ENCODE data around the gene RPL14. TPM values are rescaled to one million over a fixed set of nuclear protein-coding genes. Genes with fewer than 3 reads are reported as not detected.

Gene RPL14
- total RNA-seq, result 1,000 to 10,000 TPM; 1,755 to 2,066 TPM

DNA sequence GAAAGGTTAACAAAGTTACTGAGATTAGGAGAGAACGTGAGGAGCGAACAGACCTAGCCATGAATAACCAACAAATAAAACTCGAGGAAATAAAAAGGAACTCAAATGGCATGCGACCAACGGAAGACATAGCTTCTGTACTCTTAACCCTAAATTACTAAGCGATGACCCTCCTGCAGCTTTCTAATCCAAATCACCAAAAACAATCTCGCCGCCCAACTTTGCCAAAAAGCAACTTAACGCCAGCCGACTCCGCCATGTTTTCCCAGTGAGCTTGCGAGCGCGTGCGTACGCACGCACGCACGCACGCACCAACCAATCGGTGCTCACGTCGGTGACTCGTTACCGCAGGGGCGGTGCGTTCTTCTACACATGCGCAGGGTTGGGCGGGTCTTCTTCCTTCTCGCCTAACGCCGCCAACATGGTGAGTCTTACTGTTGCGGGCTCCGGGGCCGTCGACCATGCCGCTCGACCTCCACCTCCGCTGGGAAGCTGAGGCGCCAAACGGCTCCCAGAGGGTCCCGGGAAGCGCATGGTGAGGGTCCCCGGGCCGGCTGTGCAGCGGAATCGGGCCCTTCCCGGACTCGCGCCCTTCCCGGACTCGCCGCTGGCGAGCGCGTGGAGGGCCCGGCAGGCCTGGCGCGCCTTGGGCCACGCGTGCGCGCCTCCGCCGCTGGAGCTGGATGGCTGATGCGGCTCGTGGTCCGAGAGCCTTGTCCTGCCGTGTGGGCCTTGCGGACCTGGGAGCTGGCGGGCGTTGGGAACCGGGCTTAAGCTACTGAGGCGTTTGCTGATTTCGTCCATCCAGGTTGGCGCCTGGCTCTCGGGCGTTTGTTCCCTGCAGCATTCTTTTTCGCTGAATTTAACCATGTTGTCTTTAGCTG, at the start of gene RPL14:
Gene RPL14, plus strand, starts transcription at position 400 of the 884 bp plus-strand sequence. Its CDS starts 133 bp downstream, at position 533.
- Mint-ChIP-seq H3K9me3 (ENCODE audit: low read depth) (no peaks in the 10 kb centered on the region), H3K27ac (peak within 1 kb of the TSS; percentile 88), H3K27me3 (no peaks in the 10 kb centered on the region), H3K4me1 (peaks cover 69% of the 10 kb centered on the region), H3K36me3 (peaks cover 41% of the 10 kb centered on the region), H3K4me3 (peak within 1 kb of the TSS; percentile 93)
- CTCF ChIA-PET, result interaction anchor here (0.8 to 1.9 kb wide), 4 partner anchors 20 to 254 kb away, joined by 3 to 10 read pairs (median 4); partner anchors contain the start of gene ZNF619
- peak; percentile 72 for ATAC-seq
- peak; percentile 97 for DNase-seq

DNA sequence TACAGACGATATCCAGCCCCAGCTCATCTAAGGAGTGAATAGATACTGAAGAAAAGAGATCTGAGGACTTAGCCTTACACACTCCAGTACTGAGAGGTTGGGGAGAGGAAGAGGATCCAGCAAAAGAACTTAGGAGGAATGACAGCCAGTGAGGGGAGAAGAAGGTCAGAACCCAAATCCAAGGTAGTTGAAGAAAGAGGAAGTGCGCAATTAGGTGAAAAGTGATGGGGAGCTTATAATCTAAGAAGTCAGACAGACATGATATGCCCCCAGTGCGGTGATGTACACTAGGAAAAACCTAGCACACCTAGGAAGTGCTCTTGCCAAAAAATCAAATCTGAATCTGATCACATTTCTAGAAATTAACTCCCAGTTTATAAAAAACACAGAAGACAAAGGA, 49.5 kb upstream of the RPL14 start:
- H3K4me3 Mint-ChIP-seq, result no peak overlapping the region
- no peak for ATAC-seq
- H3K27ac Mint-ChIP-seq, result no peak overlapping the region
- H3K36me3 Mint-ChIP-seq, result no peaks in the 10 kb centered on the region
- CTCF ChIA-PET, result no interaction called here
- DNase-seq, result no peak
- H3K9me3 Mint-ChIP-seq (ENCODE audit: low read depth), result no peaks in the 10 kb centered on the region
- no peaks in the 10 kb centered on the region for H3K27me3 Mint-ChIP-seq
- no peaks in the 10 kb centered on the region for H3K4me1 Mint-ChIP-seq

DNA sequence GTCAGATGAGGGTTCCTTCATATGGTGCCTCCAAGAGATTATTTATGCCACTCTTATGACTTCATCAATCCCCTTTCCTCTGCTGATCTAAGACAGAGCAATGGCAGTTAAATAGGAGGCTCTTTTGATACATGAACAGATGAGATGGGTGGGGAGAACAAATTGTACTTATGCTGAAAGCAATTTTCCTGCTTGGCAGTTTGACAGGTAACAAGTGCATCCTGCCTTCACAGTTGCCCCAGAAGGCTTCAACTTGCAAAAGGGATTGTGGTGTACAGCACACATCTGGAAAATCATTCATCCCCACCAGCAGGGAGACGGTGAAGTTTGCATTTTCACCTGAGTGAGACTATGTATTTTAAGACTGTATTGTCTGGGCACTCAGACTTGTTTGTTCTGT, 42.9 kb upstream of the RPL14 start:
- Mint-ChIP-seq H3K4me1 (no peaks in the 10 kb centered on the region), H3K27ac (no peak overlapping the region), H3K36me3 (no peaks in the 10 kb centered on the region), H3K4me3 (no peak overlapping the region), H3K9me3 (ENCODE audit: low read depth) (no peaks in the 10 kb centered on the region), H3K27me3 (peaks cover 3% of the 10 kb centered on the region)
- DNase-seq (no peak), ATAC-seq (no peak)
- CTCF ChIA-PET, result no interaction called here

DNA sequence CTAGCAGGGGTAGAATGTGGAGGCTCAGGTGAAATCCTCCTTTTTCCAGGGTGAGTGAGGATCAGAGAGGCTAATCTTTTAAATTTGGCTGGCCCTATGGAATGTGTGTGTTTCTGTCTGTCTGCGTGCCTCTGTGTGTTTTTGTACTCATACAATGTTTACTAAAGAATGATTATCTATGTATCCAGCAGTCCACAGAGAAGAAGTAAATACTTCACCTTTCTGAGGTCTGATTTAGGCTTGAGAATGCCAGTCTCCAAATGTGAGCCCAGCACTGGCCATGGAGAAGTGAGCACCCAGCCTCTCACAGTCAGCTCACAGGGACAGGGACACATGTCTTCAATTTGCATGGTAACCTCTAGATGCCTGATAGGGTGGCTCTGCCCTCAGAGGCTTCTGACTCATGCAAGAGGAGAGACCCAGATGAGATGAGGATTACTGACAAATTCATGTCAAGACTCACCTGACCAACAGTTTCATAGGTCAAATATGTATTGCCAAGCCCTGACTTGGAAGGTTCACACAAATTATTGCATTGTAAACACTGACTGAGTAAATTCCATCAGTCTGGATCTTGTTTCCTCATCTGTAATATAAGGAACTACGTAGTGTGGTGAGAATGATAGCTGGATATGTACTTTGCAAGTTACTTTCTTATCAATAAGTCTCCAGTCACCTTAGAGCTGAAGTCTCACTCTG, 39.1 kb upstream of the RPL14 start:
- Mint-ChIP-seq H3K36me3 (no peaks in the 10 kb centered on the region), H3K9me3 (ENCODE audit: low read depth) (no peaks in the 10 kb centered on the region), H3K4me1 (no peaks in the 10 kb centered on the region), H3K27me3 (peaks cover 3% of the 10 kb centered on the region), H3K4me3 (no peak overlapping the region), H3K27ac (no peak overlapping the region)
- ATAC-seq (no peak), DNase-seq (no peak)
- CTCF ChIA-PET, result no interaction called here

DNA sequence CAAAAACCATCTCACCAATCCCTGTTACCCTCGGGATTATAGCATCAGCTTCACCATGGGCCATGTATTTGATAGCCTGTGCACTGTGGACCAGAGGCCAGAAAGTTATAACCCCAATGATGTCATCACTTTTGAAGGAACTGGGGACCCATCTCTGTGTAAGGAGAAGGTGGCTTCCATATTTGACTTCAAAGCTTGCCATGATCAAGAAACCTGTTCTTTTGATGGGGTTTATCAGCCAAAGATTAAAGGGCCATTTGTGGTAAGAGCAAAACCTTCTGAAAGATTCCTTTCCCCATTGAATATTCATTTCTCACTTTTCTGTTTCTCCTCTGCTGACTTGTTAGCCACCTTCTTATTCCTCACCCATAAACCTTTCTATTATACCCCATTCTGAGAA, 34.3 kb upstream of the RPL14 start:
- CTCF ChIA-PET, result no interaction called here
- no peak for ATAC-seq
- H3K4me1 Mint-ChIP-seq, result no peaks in the 10 kb centered on the region
- H3K4me3 Mint-ChIP-seq, result no peak overlapping the region
- no peaks in the 10 kb centered on the region for H3K36me3 Mint-ChIP-seq
- no peak overlapping the region for H3K27ac Mint-ChIP-seq
- no peaks in the 10 kb centered on the region for H3K27me3 Mint-ChIP-seq
- no peaks in the 10 kb centered on the region for H3K9me3 Mint-ChIP-seq (ENCODE audit: low read depth)
- no peak for DNase-seq

DNA sequence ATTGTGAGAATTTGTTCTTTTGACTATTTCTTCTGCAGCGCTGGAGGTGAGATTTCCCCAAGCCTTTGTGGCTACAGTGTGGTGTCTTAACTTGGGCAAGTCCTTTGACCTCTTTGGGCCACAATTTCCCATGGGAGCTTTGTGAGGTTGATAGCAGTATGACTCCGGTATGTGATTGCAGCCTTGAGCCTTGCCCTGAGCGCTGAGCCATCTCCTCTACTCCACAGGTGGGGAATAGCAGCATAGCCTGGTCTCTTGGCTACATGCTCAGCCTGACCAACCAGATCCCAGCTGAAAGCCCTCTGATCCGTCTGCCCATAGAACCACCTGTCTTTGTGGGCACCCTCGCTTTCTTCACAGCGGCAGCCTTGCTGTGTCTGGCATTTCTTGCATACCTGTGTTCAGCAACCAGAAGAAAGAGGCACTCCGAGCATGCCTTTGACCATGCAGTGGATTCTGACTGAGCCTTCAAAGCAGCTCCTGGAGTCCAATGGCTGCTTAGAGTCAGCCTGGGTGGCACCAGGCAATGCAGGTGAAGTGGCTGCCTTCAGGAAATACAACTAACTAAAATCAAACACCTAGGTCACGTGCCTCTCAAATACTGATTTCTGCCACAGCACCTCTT, 30.0 kb upstream of the RPL14 start:
- Mint-ChIP-seq H3K27me3 (no peaks in the 10 kb centered on the region), H3K27ac (no peak overlapping the region)
- no peak for DNase-seq

DNA sequence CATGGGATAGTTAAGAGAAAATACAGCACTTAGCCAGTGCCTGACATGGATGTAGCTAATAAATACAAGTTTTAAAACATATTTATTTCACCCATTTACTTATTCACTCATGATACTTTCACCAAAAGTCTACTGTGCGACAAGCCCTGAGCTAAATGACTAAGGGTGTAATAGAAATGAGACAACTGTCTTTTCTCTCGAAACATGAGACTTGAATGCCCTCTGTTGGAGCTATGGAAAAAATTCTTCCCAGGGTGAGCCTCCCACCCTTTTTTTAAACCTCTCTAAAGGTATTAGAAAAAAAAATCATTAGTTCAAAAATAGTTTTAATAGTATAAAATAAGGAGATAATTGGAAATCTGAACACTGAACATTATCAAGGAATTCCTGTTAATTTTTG, 24.3 kb upstream of the RPL14 start:
- DNase-seq (no peak), ATAC-seq (no peak)
- Mint-ChIP-seq H3K4me3 (no peak overlapping the region), H3K36me3 (no peaks in the 10 kb centered on the region), H3K27ac (no peak overlapping the region), H3K27me3 (no peaks in the 10 kb centered on the region), H3K9me3 (ENCODE audit: low read depth) (no peaks in the 10 kb centered on the region), H3K4me1 (no peaks in the 10 kb centered on the region)
- CTCF ChIA-PET, result no interaction called here

More for the DNA sequence above, 30.0 kb upstream of the RPL14 start:
- no peaks in the 10 kb centered on the region for H3K36me3 Mint-ChIP-seq
- H3K4me1 Mint-ChIP-seq, result no peaks in the 10 kb centered on the region
- H3K4me3 Mint-ChIP-seq, result no peak overlapping the region
- H3K9me3 Mint-ChIP-seq (ENCODE audit: low read depth), result no peaks in the 10 kb centered on the region
- no peak for ATAC-seq
- CTCF ChIA-PET, result no interaction called here

DNA sequence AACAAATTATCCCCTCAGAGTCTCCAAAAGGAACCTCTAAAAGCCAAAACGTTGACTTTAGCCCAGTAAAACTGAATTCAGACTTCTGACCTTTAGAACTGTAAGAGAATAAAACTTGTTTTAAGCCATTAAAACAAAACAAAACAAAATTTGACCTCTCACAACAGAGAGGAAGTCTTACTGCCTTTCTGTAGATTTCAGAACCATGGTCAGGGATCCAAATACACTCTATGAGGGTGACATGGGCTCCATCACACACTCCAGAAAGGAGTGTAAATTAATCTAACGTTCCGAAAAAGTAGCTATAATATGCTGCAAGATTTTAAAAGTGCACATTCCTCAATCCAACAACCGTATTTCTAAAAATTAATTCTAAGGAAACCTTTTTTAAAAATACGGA, 19.2 kb upstream of the RPL14 start:
- no peak overlapping the region for H3K4me3 Mint-ChIP-seq
- no peaks in the 10 kb centered on the region for H3K27me3 Mint-ChIP-seq
- DNase-seq, result no peak
- no peak overlapping the region for H3K27ac Mint-ChIP-seq
- H3K36me3 Mint-ChIP-seq, result peaks cover 4% of the 10 kb centered on the region
- no peaks in the 10 kb centered on the region for H3K4me1 Mint-ChIP-seq
- no peak for ATAC-seq
- no peaks in the 10 kb centered on the region for H3K9me3 Mint-ChIP-seq (ENCODE audit: low read depth)
- CTCF ChIA-PET, result no interaction called here

DNA sequence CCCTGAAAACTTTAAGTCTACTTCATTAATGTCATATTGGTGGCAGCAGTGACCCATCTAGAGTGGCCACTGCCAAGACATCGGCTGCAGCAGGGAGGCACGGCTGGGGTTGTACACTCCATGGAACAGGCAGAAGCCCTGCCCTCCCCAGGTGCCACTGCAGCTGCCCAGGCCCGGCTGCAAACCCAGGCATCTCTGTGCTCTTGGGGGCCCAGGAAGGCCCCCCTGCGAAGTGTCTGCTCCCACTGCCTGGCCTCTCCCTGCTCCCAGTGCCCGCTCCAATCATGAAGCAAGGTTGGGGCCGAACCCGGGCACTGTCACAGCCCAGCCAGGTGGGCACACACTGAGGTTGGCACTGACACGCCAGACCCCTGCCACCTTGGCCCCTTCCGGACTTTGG, 12.1 kb upstream of the RPL14 start:
- peaks cover 2% of the 10 kb centered on the region for H3K36me3 Mint-ChIP-seq
- no peak overlapping the region for H3K4me3 Mint-ChIP-seq
- H3K9me3 Mint-ChIP-seq (ENCODE audit: low read depth), result no peaks in the 10 kb centered on the region
- ATAC-seq (no peak), DNase-seq (no peak)
- CTCF ChIA-PET, result no interaction called here
- no peaks in the 10 kb centered on the region for H3K4me1 Mint-ChIP-seq
- H3K27ac Mint-ChIP-seq, result no peak overlapping the region
- no peaks in the 10 kb centered on the region for H3K27me3 Mint-ChIP-seq

DNA sequence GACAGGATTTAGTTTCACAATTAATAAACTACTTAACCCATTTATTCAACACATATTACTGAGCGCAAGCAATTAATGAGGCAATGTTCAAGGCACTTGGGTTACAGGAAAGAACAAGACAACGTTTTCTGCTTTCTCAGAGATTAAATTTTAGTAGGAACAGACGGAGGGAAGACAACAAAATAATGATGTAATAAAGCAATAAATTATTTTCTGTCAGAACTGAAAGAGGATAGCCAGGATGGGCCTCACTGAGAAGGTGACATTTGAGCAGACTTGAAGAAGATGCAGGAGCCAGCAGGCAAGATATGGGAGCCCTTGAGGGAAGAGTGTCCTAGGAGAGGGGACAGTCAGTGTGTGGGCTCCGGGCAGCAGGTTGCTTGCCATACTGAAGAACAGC, 11.3 kb upstream of the RPL14 start:
- Mint-ChIP-seq H3K4me3 (no peak overlapping the region), H3K36me3 (no peaks in the 10 kb centered on the region), H3K27ac (no peak overlapping the region), H3K27me3 (no peaks in the 10 kb centered on the region), H3K9me3 (ENCODE audit: low read depth) (no peaks in the 10 kb centered on the region), H3K4me1 (no peaks in the 10 kb centered on the region)
- no peak for ATAC-seq
- no peak for DNase-seq
- CTCF ChIA-PET, result no interaction called here

DNA sequence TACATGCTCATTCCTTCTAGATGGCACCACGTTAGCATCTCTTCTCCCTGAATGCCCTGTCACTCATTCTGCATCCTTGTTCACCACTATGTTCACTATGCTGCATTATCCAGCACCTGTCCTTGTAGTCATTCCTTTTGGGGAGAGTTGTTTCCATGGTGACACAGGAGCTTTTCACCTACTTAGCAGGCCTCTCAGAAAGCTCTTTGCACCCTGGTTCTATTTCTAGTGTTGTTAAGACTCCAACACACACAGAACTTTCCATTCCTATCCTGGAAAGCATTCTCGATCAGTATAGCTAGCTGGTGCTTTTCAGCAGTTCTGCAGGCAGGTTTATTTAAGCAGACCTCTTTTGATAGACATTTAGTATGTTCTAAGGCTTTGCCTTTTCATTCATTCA, 6.7 kb upstream of the RPL14 start:
- CTCF ChIA-PET, result no interaction called here
- Mint-ChIP-seq H3K27ac (no peak overlapping the region), H3K36me3 (peaks cover 4% of the 10 kb centered on the region), H3K4me1 (peaks cover 33% of the 10 kb centered on the region), H3K9me3 (ENCODE audit: low read depth) (no peaks in the 10 kb centered on the region), H3K27me3 (no peaks in the 10 kb centered on the region), H3K4me3 (no peak overlapping the region)
- ATAC-seq, result no peak
- DNase-seq, result no peak

DNA sequence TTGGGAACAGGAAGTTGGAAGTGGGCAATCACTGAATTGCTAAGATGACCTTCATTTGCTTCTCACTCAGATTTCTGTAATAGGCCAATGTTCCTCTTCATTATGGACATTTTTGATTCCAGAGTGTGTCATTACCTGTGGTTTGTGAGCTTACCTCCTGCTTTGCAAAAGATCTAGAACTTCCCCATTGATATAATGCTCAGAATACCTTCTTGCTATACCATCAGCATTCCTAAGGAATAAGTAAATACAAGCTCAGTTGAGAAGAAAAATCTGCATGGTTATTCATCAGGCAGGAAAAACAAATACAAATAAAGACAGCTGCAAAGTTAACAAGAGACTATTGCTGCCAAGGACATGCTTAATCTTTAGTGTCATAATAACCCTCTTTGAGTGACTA, 5.6 kb upstream of the RPL14 start:
- peak overlapping the region; percentile 20 for H3K27ac Mint-ChIP-seq
- H3K27me3 Mint-ChIP-seq, result no peaks in the 10 kb centered on the region
- CTCF ChIA-PET, result interaction anchor here (1.2 to 1.3 kb wide), 2 partner anchors 26 to 1636 kb away, joined by 3 read pairs; partner anchors contain the start of gene ZNF619
- ATAC-seq (no peak), DNase-seq (no peak)
- no peak overlapping the region for H3K4me3 Mint-ChIP-seq
- H3K4me1 Mint-ChIP-seq, result peaks cover 37% of the 10 kb centered on the region
- peaks cover 4% of the 10 kb centered on the region for H3K36me3 Mint-ChIP-seq
- H3K9me3 Mint-ChIP-seq (ENCODE audit: low read depth), result no peaks in the 10 kb centered on the region

DNA sequence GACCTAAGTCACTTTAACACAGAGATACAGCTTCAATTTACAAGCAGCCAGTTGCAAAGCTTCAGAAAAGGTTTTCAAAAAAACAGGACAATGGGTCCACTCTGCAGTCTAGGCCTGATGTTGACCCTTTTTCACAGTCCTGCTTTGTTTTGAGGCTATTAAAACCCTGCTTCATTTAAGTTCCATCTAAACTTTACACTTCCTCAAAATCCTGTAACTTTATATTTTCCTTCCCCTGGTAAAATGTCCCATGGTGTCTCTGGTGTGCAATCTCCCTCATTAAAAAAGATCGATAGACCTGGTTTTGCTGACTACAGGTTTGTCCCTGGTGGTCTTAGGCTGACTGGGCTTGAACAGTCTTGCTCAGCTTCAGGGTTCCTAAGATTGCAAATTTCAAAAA, 5.1 kb upstream of the RPL14 start:
- H3K27ac Mint-ChIP-seq, result peak overlapping the region; percentile 98
- H3K36me3 Mint-ChIP-seq, result peaks cover 7% of the 10 kb centered on the region
- ATAC-seq (no peak), DNase-seq (no peak)
- H3K4me3 Mint-ChIP-seq, result peak overlapping the region; percentile 91
- H3K9me3 Mint-ChIP-seq (ENCODE audit: low read depth), result no peaks in the 10 kb centered on the region
- H3K4me1 Mint-ChIP-seq, result peaks cover 42% of the 10 kb centered on the region
- CTCF ChIA-PET, result interaction anchor here (0.8 to 1.3 kb wide), 4 partner anchors 13 to 1636 kb away, joined by 3 read pairs; partner anchors contain the start of gene ZNF619
- no peaks in the 10 kb centered on the region for H3K27me3 Mint-ChIP-seq
